ENCODE measurements around the gene VAC14.

Gene VAC14

GRCh38 chr16:70804734-70805169, 3.8 kb upstream of the VAC14 start:
- no peak for TF ChIP-seq CTCF (IDR thresholded peaks at IDR 0.05; ENCODE audit: low read depth, low read length, missing control alignments)
- H3K4me3 ChIP-seq (ENCODE audit: low read depth, low read length): no peak overlapping the region

GRCh38 chr16:70804153-70804733, 3.3 kb upstream of the VAC14 start:
- no peak overlapping the region for H3K4me3 ChIP-seq (ENCODE audit: low read depth, low read length)
- peak; percentile 29 for DNase-seq (ENCODE audit: low read depth)
- in situ Hi-C loops (cut with HindIII; ENCODE audit: low sequenced_read_pairs): no loop called here
- TF ChIP-seq CTCF (IDR thresholded peaks at IDR 0.05; ENCODE audit: low read depth, low read length, missing control alignments): no peak

More at GRCh38 chr16:70804734-70805169, 3.8 kb upstream of the VAC14 start:
- in situ Hi-C loops (cut with HindIII; ENCODE audit: low sequenced_read_pairs): no loop called here
- DNase-seq (ENCODE audit: low read depth): no peak

- in situ Hi-C loops (cut with HindIII; ENCODE audit: low sequenced_read_pairs): no loop called here
- no peak overlapping the region for H3K4me3 ChIP-seq (ENCODE audit: low read depth, low read length)
- TF ChIP-seq CTCF (IDR thresholded peaks at IDR 0.05; ENCODE audit: low read depth, low read length, missing control alignments): no peak
- DNase-seq (ENCODE audit: low read depth): no peak
Observed at GRCh38 chr16:70803319-70803718, 2.4 kb upstream of the VAC14 start.

GRCh38 chr16:70801611-70802010, 653 bp upstream of the VAC14 start:
- DNase-seq (ENCODE audit: low read depth): no peak
- TF ChIP-seq CTCF (IDR thresholded peaks at IDR 0.05; ENCODE audit: low read depth, low read length, missing control alignments): no peak
- in situ Hi-C loops (cut with HindIII; ENCODE audit: low sequenced_read_pairs): no loop called here
- no peak overlapping the region for H3K4me3 ChIP-seq (ENCODE audit: low read depth, low read length)

- DNase-seq (ENCODE audit: low read depth): no peak
- peak overlapping the region; percentile 96 for H3K4me3 ChIP-seq (ENCODE audit: low read depth, low read length)
- in situ Hi-C loops (cut with HindIII; ENCODE audit: low sequenced_read_pairs): no loop called here
- no peak for TF ChIP-seq CTCF (IDR thresholded peaks at IDR 0.05; ENCODE audit: low read depth, low read length, missing control alignments)
Observed at GRCh38 chr16:70800311-70800710, 647 bp downstream of the VAC14 start.

GRCh38 chr16:70796301-70796700, 4.7 kb downstream of the VAC14 start:
- no peak for TF ChIP-seq CTCF (IDR thresholded peaks at IDR 0.05; ENCODE audit: low read depth, low read length, missing control alignments)
- in situ Hi-C loops (cut with HindIII; ENCODE audit: low sequenced_read_pairs): no loop called here
- DNase-seq (ENCODE audit: low read depth): no peak
- no peak overlapping the region for H3K4me3 ChIP-seq (ENCODE audit: low read depth, low read length)

Measured in astrocyte of the cerebellum (primary cell).